GM18868 (cell line): ENCODE data around the gene PTHLH.

ENCODE experiments used
- ATAC-seq: cut with Tn5 transposase; IDR thresholded peaks from one replicate; pipeline ENCODE4 v1.9.1; 2021; ENCODE audit warnings: mild to moderate bottlenecking, moderate library complexity; ENCODE audit not compliant: unreplicated experiment

PTHLH gene

GRCh38 chr12:27975222-27976136 is 2.9 kb upstream of the PTHLH start:
- ATAC-seq = no peak

- no peak for ATAC-seq
Observed at GRCh38 chr12:27974735-27975221, 2.2 kb upstream of the PTHLH start.

- no peak for ATAC-seq
Observed at GRCh38 chr12:27973487-27973890, 956 bp upstream of the PTHLH start.

GRCh38 chr12:27971606-27972005 is 927 bp downstream of the PTHLH start:
- no peak for ATAC-seq

GRCh38 chr12:27971121-27971489 is 1.4 kb downstream of the PTHLH start:
- ATAC-seq = no peak

- peak; percentile 21 for ATAC-seq
Observed at GRCh38 chr12:27970401-27971120, 2.0 kb downstream of the PTHLH start.

GRCh38 chr12:27969624-27970400 is 2.7 kb downstream of the PTHLH start:
- ATAC-seq = peak; percentile 82

- no peak for ATAC-seq
Observed at GRCh38 chr12:27968972-27969623, 3.4 kb downstream of the PTHLH start.

GRCh38 chr12:27967551-27968054 is 4.9 kb downstream of the PTHLH start:
- no peak for ATAC-seq

- no peak for ATAC-seq
Observed at GRCh38 chr12:27966870-27967269, 5.7 kb downstream of the PTHLH start.

GRCh38 chr12:27965966-27966365 is 6.6 kb downstream of the PTHLH start:
- no peak for ATAC-seq

GRCh38 chr12:27965411-27965810 is 7.1 kb downstream of the PTHLH start:
- ATAC-seq = no peak

GRCh38 chr12:27964123-27964522 is 8.4 kb downstream of the PTHLH start:
- ATAC-seq = no peak

- no peak for ATAC-seq
Observed at GRCh38 chr12:27960821-27961220, 11.7 kb downstream of the PTHLH start.

- ATAC-seq = no peak
Observed at GRCh38 chr12:27958675-27959074, 13.9 kb downstream of the PTHLH start.

GRCh38 chr12:27957366-27957765 is 15.2 kb downstream of the PTHLH start:
- ATAC-seq = no peak

- ATAC-seq = no peak
Observed at GRCh38 chr12:27953817-27954216, 18.7 kb downstream of the PTHLH start.

GRCh38 chr12:27953348-27953747 is 19.2 kb downstream of the PTHLH start:
- no peak for ATAC-seq

GRCh38 chr12:27952510-27952909 is 20.0 kb downstream of the PTHLH start:
- no peak for ATAC-seq

GRCh38 chr12:27951898-27952297 is 20.6 kb downstream of the PTHLH start:
- no peak for ATAC-seq
